ENCODE data around the gene SPECC1.
"Not testable (repeated sequence)": the region's sequence is repeated elsewhere in the genome, so short reads cannot be mapped to it uniquely, and the experiment has no call there.

SPECC1 gene, protein sequence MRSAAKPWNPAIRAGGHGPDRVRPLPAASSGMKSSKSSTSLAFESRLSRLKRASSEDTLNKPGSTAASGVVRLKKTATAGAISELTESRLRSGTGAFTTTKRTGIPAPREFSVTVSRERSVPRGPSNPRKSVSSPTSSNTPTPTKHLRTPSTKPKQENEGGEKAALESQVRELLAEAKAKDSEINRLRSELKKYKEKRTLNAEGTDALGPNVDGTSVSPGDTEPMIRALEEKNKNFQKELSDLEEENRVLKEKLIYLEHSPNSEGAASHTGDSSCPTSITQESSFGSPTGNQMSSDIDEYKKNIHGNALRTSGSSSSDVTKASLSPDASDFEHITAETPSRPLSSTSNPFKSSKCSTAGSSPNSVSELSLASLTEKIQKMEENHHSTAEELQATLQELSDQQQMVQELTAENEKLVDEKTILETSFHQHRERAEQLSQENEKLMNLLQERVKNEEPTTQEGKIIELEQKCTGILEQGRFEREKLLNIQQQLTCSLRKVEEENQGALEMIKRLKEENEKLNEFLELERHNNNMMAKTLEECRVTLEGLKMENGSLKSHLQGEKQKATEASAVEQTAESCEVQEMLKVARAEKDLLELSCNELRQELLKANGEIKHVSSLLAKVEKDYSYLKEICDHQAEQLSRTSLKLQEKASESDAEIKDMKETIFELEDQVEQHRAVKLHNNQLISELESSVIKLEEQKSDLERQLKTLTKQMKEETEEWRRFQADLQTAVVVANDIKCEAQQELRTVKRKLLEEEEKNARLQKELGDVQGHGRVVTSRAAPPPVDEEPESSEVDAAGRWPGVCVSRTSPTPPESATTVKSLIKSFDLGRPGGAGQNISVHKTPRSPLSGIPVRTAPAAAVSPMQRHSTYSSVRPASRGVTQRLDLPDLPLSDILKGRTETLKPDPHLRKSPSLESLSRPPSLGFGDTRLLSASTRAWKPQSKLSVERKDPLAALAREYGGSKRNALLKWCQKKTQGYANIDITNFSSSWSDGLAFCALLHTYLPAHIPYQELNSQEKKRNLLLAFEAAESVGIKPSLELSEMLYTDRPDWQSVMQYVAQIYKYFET

GRCh38 chr17:20009302-20010098 lies at the start of gene SPECC1:
Gene SPECC1 (plus strand): TSS chr17:20009359. CDS start chr17:20096652, 87,293 bp downstream.
- TF ChIP-seq, protein P1, sequence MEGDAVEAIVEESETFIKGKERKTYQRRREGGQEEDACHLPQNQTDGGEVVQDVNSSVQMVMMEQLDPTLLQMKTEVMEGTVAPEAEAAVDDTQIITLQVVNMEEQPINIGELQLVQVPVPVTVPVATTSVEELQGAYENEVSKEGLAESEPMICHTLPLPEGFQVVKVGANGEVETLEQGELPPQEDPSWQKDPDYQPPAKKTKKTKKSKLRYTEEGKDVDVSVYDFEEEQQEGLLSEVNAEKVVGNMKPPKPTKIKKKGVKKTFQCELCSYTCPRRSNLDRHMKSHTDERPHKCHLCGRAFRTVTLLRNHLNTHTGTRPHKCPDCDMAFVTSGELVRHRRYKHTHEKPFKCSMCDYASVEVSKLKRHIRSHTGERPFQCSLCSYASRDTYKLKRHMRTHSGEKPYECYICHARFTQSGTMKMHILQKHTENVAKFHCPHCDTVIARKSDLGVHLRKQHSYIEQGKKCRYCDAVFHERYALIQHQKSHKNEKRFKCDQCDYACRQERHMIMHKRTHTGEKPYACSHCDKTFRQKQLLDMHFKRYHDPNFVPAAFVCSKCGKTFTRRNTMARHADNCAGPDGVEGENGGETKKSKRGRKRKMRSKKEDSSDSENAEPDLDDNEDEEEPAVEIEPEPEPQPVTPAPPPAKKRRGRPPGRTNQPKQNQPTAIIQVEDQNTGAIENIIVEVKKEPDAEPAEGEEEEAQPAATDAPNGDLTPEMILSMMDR (IDR thresholded peaks at IDR 0.05; ENCODE audit: low read depth, low read length): peak; percentile 48
- DNase-seq (ENCODE audit: extremely low read depth, low read depth): no peak

DNA sequence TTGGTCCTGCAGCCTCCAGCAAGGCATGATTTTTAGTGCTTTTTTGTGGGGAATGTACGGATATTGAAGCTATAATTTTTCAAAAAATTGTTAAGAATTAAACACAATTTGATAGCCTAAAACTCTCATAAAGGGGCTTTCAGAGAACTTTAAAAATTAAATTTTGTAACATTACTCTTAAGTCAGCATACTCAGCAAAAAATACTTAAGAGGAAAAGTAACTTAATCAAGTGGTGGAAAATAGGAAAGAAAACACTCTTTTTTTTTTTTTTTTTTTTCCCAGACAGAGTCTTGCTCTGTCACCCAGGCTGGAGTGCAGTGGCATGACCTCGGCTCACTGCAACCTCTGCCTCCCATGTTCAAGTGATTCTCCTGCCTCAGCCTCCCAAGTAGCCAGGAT lies 46.2 kb upstream of the SPECC1 start:
- not testable (repeated sequence) for DNase-seq (ENCODE audit: extremely low read depth, low read depth)

GRCh38 chr17:19973156-19973555 lies 36.0 kb upstream of the SPECC1 start:
- DNase-seq (ENCODE audit: extremely low read depth, low read depth): no peak
- TF ChIP-seq, protein P1 (IDR thresholded peaks at IDR 0.05; ENCODE audit: low read depth, low read length): no peak

GRCh38 chr17:19975601-19976000 lies 33.6 kb upstream of the SPECC1 start:
- no peak for DNase-seq (ENCODE audit: extremely low read depth, low read depth)
- TF ChIP-seq, protein P1 (IDR thresholded peaks at IDR 0.05; ENCODE audit: low read depth, low read length): no peak

DNA sequence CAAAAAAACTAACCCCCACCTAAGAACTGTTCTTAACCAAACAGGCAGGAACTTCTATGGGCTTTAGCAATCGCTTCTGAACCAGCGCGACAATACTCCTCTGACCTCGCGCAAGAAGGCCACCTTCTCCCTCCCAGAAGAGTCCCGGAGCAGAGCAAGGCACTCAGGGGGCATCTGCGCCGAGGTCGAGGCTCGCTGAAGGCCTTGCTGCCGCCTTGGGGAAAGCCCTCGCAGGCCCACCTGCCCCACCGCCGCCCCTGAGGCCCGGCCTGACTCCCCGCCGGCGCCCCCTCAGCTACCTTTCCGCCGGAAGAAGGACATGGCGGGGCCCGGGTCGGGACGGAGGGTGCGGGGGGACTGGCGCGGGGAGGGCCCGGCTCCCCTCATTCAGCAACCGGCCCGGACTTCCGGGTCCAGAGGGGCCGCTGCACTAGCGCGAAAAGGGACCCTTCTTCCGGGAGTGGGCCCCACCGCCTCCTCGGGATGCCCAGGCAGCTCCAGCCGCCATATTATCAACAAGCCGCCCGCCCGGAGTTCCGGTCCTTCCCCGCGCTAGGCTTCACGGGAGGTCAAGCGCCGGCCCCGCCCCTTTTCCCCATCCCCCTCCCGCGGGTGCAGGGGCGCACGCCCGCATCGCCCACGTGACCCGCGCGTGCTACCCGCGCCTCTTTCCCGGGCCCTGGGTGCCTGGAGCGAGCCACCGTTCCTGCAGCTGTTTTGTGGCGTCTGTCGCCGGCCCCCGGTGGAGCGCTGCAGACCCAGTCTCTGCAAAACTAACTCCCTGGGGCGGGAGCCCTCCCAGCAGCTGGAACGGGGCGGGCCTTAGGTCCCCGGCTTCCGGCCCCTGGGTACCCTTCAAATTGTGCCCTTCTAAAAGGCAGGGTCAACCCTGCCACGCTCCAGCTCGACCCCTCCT lies 31.6 kb upstream of the SPECC1 start, which contains the start of gene AKAP10:
Gene AKAP10, minus strand, starts transcription at position 536 of the 916 bp plus-strand sequence. Its CDS starts 149 bp downstream, at position 387.
- peak; percentile 50 for DNase-seq (ENCODE audit: extremely low read depth, low read depth)
- TF ChIP-seq, protein P1 (IDR thresholded peaks at IDR 0.05; ENCODE audit: low read depth, low read length): no peak

- TF ChIP-seq, protein P1 (IDR thresholded peaks at IDR 0.05; ENCODE audit: low read depth, low read length): no peak
- no peak for DNase-seq (ENCODE audit: extremely low read depth, low read depth)
Observed at GRCh38 chr17:19978209-19978802, 30.9 kb upstream of the SPECC1 start.

All from AG09319 (cell line).